GM12801 (cell line): ENCODE data around the gene TRNAU1AP.

Experiments used
- CTCF ChIP-seq: IDR thresholded peaks from one replicate; pipeline ENCODE4 v1.5.1; 2011; ENCODE audit warnings: control low read depth; ENCODE audit not compliant: insufficient read length; ENCODE audit errors: extremely low read depth

The TRNAU1AP gene

GRCh38 chr1:28537457-28538199 is 15.3 kb upstream of the TRNAU1AP start:
- no peak for TF ChIP-seq CTCF

GRCh38 chr1:28538286-28538685 is 14.6 kb upstream of the TRNAU1AP start:
- no peak for TF ChIP-seq CTCF

- no peak for TF ChIP-seq CTCF
These were observed 12.2 kb upstream of the TRNAU1AP start for GRCh38 chr1:28540651-28541050.

GRCh38 chr1:28545246-28545628 is 7.6 kb upstream of the TRNAU1AP start:
- no peak for TF ChIP-seq CTCF

DNA sequence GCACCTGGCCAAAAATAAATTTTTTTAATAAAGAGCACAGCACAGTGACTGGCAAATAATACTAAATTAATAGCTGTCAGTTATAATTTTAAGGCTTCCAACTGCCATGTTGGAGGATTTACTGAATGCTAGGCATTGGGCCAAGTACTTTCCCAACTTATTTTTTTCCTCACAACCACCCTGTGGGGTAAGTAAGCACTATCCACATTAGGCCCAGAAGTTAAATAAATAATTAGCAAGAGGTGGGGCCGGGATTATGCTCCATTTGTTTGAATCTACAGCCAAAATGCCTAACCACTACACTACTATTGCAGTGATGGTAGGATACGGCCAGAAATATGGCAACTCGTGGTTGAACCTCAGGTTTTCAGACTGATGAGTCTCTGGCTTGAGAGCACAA is 4.6 kb upstream of the TRNAU1AP start:
- TF ChIP-seq CTCF = no peak

DNA sequence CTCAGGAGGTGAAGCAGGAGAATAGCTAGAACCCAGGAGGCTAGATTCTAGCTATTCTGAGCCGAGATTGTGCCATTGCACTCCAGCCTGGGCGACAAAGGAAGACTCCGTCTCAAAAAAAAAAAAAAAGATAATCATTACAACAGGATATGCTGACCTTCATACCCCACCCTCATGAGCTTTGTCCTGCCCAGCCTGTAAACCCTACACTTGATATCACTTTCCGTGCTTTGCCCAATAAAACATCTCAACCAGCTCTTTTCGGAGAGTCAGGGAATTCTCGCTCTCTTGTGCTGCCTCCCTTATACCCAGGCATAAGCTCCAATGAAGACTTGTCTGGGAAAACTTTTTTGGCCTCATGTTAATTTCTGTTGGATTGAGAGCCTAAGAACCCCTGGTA is 1.5 kb upstream of the TRNAU1AP start:
- no peak for TF ChIP-seq CTCF

DNA sequence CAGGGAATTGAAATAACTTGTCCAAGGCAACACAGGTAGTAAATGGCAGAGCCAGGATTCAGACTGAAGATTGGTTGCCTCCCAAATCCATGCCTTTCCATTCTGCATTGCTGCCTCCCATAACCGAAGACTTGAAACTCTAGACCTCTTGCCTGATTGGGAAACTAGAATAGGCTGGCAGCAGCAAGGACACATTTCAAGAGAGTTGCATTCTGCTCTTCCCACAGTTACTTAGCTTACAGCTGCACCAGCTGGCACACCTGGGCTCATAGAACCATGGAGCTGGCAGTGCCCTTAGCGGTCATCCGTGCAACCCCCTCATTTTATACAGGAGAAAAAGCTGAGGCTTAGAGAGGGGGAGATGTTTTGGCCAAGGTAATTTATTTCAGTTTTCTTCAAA is 8.0 kb downstream of the TRNAU1AP start:
- TF ChIP-seq CTCF = no peak
